Endothelial cell of umbilical vein (primary cell): Measurements from ENCODE around the gene XRN2. TPM values are rescaled to one million over a fixed set of nuclear protein-coding genes. Genes with fewer than 3 reads are reported as not detected.

Experiments
- BruUV-seq: library from RNA; stranded (reverse); fragments of 400-500 nt; replicated peaks from 2 replicates; lab custom pipeline; 2021; lab: Mats Ljungman, UMichigan
- CTCF ChIA-PET: fragments of 300-600, 350-600 bp; sonication (Branson Sonifier 250); formaldehyde crosslinking; loops from one replicate; lab custom pipeline; 2021; ENCODE audit warnings: antibody characterized with exemption, inconsistent platforms; lab: Charles Lee
- POLR2A ChIA-PET: fragments of 300-600, 350-600 bp; sonication (Branson Sonifier 250); formaldehyde crosslinking; loops from one replicate; lab custom pipeline; 2021; ENCODE audit warnings: antibody characterized with exemption, inconsistent platforms; lab: Charles Lee
- DNase-seq: peaks from one replicate; pipeline ENCODE4 v3.0.0-alpha.2; 2011; ENCODE audit warnings: low read depth, low spot score
- FAIRE-seq: peaks from 2 replicates; lab custom pipeline; 2011; peaks lifted over from hg19 to GRCh38; lab: Jason Lieb, UNC
- H2AFZ ChIP-seq: 2 replicates; pipeline ENCODE4 v1.6.0; 2012; ENCODE audit warnings: low read depth, low read length, control low read depth, inconsistent platforms
- H3K27ac ChIP-seq: 2 replicates; pipeline ENCODE4 v1.5.1; 2011; ENCODE audit warnings: low read depth, mild to moderate bottlenecking, control low read depth, low read length, moderate library complexity; ENCODE audit not compliant: insufficient read depth
- H3K27me3 ChIP-seq, 2 experiments: 2 replicates each; pipeline versions ENCODE4 v1.6.0 to v1.6.1; 2011; ENCODE audit warnings: low read length in 2 of 2, mixed read lengths in 1 of 2; ENCODE audit not compliant: control insufficient read depth in 2 of 2, insufficient read depth in 2 of 2
- H3K36me3 ChIP-seq, 2 experiments: 2 replicates in 1 of 2; 3 replicates in 1 of 2; pipeline ENCODE4 v1.5.1; 2011; ENCODE audit warnings: low read length in 2 of 2, mild to moderate bottlenecking in 1 of 2, moderate library complexity in 1 of 2; ENCODE audit not compliant: control insufficient read depth in 2 of 2, insufficient read depth in 2 of 2; ENCODE audit errors: extremely low read depth in 1 of 2
- H3K4me1 ChIP-seq: 3 replicates; pipeline ENCODE4 v1.5.1; 2011; ENCODE audit warnings: mild to moderate bottlenecking, low read length; ENCODE audit not compliant: control insufficient read depth, insufficient read depth; ENCODE audit errors: extremely low read depth
- H3K4me2 ChIP-seq: 2 replicates; pipeline ENCODE4 v1.6.1; 2011; ENCODE audit warnings: low read length, control low read depth, mixed read lengths; ENCODE audit not compliant: insufficient read depth
- H3K4me3 ChIP-seq, 3 experiments: fragments of 200-600 bp in 1 of 3; sonication (generic), shearing (Covaris generic) in 1 of 3; replicated peaks in 1 of 3; 2 replicates each; pipeline ENCODE4 v1.5.1; 2011 to 2016; ENCODE audit warnings: control low read depth in 3 of 3, low read length in 3 of 3, mild to moderate bottlenecking in 2 of 3, inconsistent platforms in 1 of 3, low read depth in 1 of 3, moderate library complexity in 1 of 3; ENCODE audit not compliant: insufficient read depth in 1 of 3
- H3K79me2 ChIP-seq: 2 replicates; pipeline ENCODE4 v1.6.0; 2012; ENCODE audit warnings: low read length, inconsistent platforms; ENCODE audit not compliant: control insufficient read depth, insufficient read depth
- H3K9ac ChIP-seq: replicated peaks from 2 replicates; pipeline ENCODE3; 2011; ENCODE audit warnings: low read length, control low read depth; ENCODE audit not compliant: insufficient read depth; ENCODE audit errors: extremely low read depth
- H3K9me1 ChIP-seq: replicated peaks from 3 replicates; pipeline ENCODE4 v1.6.0; 2011; ENCODE audit warnings: mild to moderate bottlenecking, low read length; ENCODE audit not compliant: control insufficient read depth, insufficient read depth; ENCODE audit errors: extremely low read depth
- H3K9me3 ChIP-seq: replicated peaks from 2 replicates; pipeline ENCODE4 v1.5.1; 2012; ENCODE audit warnings: low read length, inconsistent platforms; ENCODE audit not compliant: control insufficient read depth, insufficient read depth
- H4K20me1 ChIP-seq: replicated peaks from 2 replicates; pipeline ENCODE3; 2011; ENCODE audit warnings: mild to moderate bottlenecking, low read length; ENCODE audit not compliant: control insufficient read depth, insufficient read depth; ENCODE audit errors: extremely low read depth
- CTCF ChIP-seq, 2 donors: IDR thresholded peaks; 1 replicate in 1 of 2; 2 replicates in 1 of 2; pipeline ENCODE4 v1.5.1; 2011; ENCODE audit warnings: low read length in 2 of 2, mild to moderate bottlenecking in 2 of 2, moderate library complexity in 2 of 2, control low read depth in 1 of 2, inconsistent platforms in 1 of 2, low read depth in 1 of 2; ENCODE audit not compliant: insufficient read depth in 1 of 2; ENCODE audit errors: extremely low read depth in 1 of 2
- EZH2 ChIP-seq: IDR thresholded peaks from 2 replicates; pipeline ENCODE4 v1.6.1; 2012; ENCODE audit warnings: borderline replicate concordance, low read depth, mild to moderate bottlenecking, moderate library complexity, low read length, inconsistent platforms; ENCODE audit not compliant: severe bottlenecking
- FOS ChIP-seq: IDR thresholded peaks from 2 replicates; pipeline ENCODE4 v1.6.1; 2011; ENCODE audit warnings: mild to moderate bottlenecking, low read length, moderate library complexity, borderline replicate concordance; ENCODE audit not compliant: insufficient read depth
- GATA2 ChIP-seq: IDR thresholded peaks from 2 replicates; pipeline ENCODE4 v1.7.0; 2011; ENCODE audit warnings: low read depth, mild to moderate bottlenecking, moderate library complexity, mixed read lengths, low read length; ENCODE audit not compliant: insufficient read length, insufficient read depth
- JUN ChIP-seq: IDR thresholded peaks from 2 replicates; pipeline ENCODE4 v1.6.1; 2011; ENCODE audit warnings: borderline replicate concordance, low read depth; ENCODE audit not compliant: insufficient read length, insufficient read depth
- MAX ChIP-seq: IDR thresholded peaks from 2 replicates; pipeline ENCODE4 v1.6.1; 2011; ENCODE audit not compliant: insufficient read depth, insufficient read length
- MYC ChIP-seq: IDR thresholded peaks from one replicate; pipeline ENCODE4 v1.6.1; 2011; ENCODE audit warnings: mild to moderate bottlenecking, low read depth, low read length
- POLR2A ChIP-seq: IDR thresholded peaks from 2 replicates; pipeline ENCODE4 v1.6.1; 2012; ENCODE audit warnings: low read depth, mild to moderate bottlenecking, control low read depth, low read length
- POLR2AphosphoS5 ChIP-seq: IDR thresholded peaks from 2 replicates; pipeline ENCODE4 v1.6.1; 2012; ENCODE audit warnings: low read depth, mild to moderate bottlenecking, control low read depth, low read length, moderate library complexity; ENCODE audit not compliant: insufficient read depth
- dilution Hi-C: fragments of 300-500 bp; cut with MboI; formaldehyde crosslinking; loops from one replicate; pipeline ENCODE4 v1.15.0; 2019; ENCODE audit warnings: low sequenced_read_pairs; ENCODE audit not compliant: extremely low pct_ligation_motif_present
- intact Hi-C: fragments of 100-400 bp; cut with micrococcal nuclease; formaldehyde crosslinking; loops from one replicate; pipeline ENCODE4 v1.10.0; 2022
- polyA plus RNA-seq, 4 experiments: library from polyadenylated mRNA; depleted of rRNA in 3 of 4; stranded (reverse) in 3 of 4; unstranded in 1 of 4; fragments of >200 nt; gene quantifications; 2 replicates each; pipeline versions ENCODE4 v1.2.1 to v1.2.3, GENCODE V29; 2011 to 2012; ENCODE audit warnings: missing spikeins in 1 of 4
- total RNA-seq: library from RNA; stranded (reverse); gene quantifications from 2 replicates; pipeline ENCODE4 v1.2.3, GENCODE V29; 2021

XRN2 gene
- total and polyA plus RNA-seq, 2 donors (not counting 3 experiments of a cell fraction or from before 2014, with no cell fraction given) = 32.3 to 66.6 TPM

GRCh38 chr20:21380711-21381110, 77.6 kb downstream of the XRN2 start:
- CTCF ChIA-PET = interaction anchor here (1.4 to 2.0 kb wide), 2 partner anchors 10 to 145 kb away, joined by 3 to 6 read pairs; no protein-coding TSS in a partner anchor

More at GRCh38 chr20:21380711-21381110, 77.6 kb downstream of the XRN2 start:
- BruUV-seq = no TSS peak
- H4K20me1 ChIP-seq = peaks cover 2% of the 10 kb centered on the region
- no peak overlapping the region for H3K9ac ChIP-seq
- POLR2A ChIA-PET = no interaction called here
- H2AFZ ChIP-seq = no peak overlapping the region
- dilution Hi-C loops = no loop called here
- no peak for DNase-seq
- no peak overlapping the region for H3K4me3 ChIP-seq
- intact Hi-C loops = no loop called here
- FAIRE-seq = no peak
- no peaks in the 10 kb centered on the region for H3K9me1 ChIP-seq
- H3K79me2 ChIP-seq = peaks cover 5% of the 10 kb centered on the region
- H3K9me3 ChIP-seq = no peaks in the 10 kb centered on the region
- peaks cover 4 to 6% of the 10 kb centered on the region in 2 experiments for H3K36me3 ChIP-seq
- H3K4me1 ChIP-seq = peaks cover 3% of the 10 kb centered on the region
- H3K27ac ChIP-seq = no peak overlapping the region
- no peaks in the 10 kb centered on the region for H3K27me3 ChIP-seq
- TF ChIP-seq POLR2AphosphoS5 (no peak), POLR2A (no peak), EZH2 (no peak), MAX (no peak), FOS (no peak), JUN (no peak), MYC (no peak), GATA2 (no peak), CTCF (IDR thresholded peaks at IDR 0.05; ENCODE audit: extremely low read depth in 1 of 2, insufficient read depth in 1 of 2, low read depth in 1 of 2, low read length in 2 of 2) (no peak)
- no peak overlapping the region for H3K4me2 ChIP-seq
